Thyroid gland (tissue), 4 donors: ENCODE measurements around the gene NR3C2.

Source experiments
- CTCF ChIP-seq, 6 experiments: fragments of 200-600 bp in 3 of 6; fragments of 450-650 bp in 3 of 6; sonication (generic) in 3 of 6; IDR thresholded peaks; one replicate each; pipeline ENCODE4 v1.5.1; 2016 to 2019; ENCODE audit warnings: antibody characterized with exemption in 6 of 6, mild to moderate bottlenecking in 2 of 6, inconsistent platforms in 1 of 6, moderate library complexity in 1 of 6
- POLR2A ChIP-seq, 2 donors: fragments of 450-650 bp; IDR thresholded peaks; one replicate each; pipeline ENCODE4 v1.6.1; 2017; ENCODE audit warnings: antibody characterized with exemption in 2 of 2, mild to moderate bottlenecking in 2 of 2, moderate library complexity in 1 of 2

- TF ChIP-seq CTCF (IDR thresholded peaks at IDR 0.05): no peak
- TF ChIP-seq POLR2A (IDR thresholded peaks at IDR 0.05): no peak
These were observed 44.4 kb downstream of the NR3C2 start for GRCh38 chr4:148397771-148398170.
